ENCODE data around the gene CCDC138.

DNA sequence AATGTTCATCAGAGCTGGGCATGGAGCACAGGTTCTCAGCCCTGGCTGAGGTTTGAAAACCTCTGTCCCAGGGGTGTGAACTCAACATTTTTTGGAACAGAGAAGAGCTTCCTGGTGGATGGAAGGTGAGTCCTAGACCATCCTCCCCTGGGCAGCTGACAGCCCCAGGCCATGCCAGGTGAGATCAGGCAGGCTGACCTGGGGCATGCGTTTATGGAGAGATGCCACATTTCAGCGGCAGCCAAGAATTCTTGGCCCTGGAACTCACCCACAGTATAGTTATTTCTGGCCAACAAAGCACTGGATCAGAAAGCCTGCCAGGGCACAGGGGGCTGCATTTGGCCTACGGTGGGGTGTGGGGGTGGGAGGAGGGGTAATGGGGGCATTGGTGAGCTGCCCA, 118.6 kb downstream of the CCDC138 start:
- TF ChIP-seq, protein P1, sequence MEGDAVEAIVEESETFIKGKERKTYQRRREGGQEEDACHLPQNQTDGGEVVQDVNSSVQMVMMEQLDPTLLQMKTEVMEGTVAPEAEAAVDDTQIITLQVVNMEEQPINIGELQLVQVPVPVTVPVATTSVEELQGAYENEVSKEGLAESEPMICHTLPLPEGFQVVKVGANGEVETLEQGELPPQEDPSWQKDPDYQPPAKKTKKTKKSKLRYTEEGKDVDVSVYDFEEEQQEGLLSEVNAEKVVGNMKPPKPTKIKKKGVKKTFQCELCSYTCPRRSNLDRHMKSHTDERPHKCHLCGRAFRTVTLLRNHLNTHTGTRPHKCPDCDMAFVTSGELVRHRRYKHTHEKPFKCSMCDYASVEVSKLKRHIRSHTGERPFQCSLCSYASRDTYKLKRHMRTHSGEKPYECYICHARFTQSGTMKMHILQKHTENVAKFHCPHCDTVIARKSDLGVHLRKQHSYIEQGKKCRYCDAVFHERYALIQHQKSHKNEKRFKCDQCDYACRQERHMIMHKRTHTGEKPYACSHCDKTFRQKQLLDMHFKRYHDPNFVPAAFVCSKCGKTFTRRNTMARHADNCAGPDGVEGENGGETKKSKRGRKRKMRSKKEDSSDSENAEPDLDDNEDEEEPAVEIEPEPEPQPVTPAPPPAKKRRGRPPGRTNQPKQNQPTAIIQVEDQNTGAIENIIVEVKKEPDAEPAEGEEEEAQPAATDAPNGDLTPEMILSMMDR (IDR thresholded peaks at IDR 0.05), result no peak
- no peak for TF ChIP-seq POLR2AphosphoS5 (IDR thresholded peaks at IDR 0.05; ENCODE audit: low read depth, low read length)
- TF ChIP-seq, protein P2, sequence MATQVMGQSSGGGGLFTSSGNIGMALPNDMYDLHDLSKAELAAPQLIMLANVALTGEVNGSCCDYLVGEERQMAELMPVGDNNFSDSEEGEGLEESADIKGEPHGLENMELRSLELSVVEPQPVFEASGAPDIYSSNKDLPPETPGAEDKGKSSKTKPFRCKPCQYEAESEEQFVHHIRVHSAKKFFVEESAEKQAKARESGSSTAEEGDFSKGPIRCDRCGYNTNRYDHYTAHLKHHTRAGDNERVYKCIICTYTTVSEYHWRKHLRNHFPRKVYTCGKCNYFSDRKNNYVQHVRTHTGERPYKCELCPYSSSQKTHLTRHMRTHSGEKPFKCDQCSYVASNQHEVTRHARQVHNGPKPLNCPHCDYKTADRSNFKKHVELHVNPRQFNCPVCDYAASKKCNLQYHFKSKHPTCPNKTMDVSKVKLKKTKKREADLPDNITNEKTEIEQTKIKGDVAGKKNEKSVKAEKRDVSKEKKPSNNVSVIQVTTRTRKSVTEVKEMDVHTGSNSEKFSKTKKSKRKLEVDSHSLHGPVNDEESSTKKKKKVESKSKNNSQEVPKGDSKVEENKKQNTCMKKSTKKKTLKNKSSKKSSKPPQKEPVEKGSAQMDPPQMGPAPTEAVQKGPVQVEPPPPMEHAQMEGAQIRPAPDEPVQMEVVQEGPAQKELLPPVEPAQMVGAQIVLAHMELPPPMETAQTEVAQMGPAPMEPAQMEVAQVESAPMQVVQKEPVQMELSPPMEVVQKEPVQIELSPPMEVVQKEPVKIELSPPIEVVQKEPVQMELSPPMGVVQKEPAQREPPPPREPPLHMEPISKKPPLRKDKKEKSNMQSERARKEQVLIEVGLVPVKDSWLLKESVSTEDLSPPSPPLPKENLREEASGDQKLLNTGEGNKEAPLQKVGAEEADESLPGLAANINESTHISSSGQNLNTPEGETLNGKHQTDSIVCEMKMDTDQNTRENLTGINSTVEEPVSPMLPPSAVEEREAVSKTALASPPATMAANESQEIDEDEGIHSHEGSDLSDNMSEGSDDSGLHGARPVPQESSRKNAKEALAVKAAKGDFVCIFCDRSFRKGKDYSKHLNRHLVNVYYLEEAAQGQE (IDR thresholded peaks at IDR 0.05; ENCODE audit: insufficient read depth in 1 of 2, low read depth in 2 of 2, low read length in 1 of 2), result no peak
